IPS-20b (cell line): ENCODE results near the gene LRBA.
A peak's percentile ranks its signal among the peaks of the same experiment; 100 is the strongest.

Experiments used
- H3K27ac ChIP-seq: one replicate; pipeline ENCODE4 v1.5.1; 2013; ENCODE audit warnings: low read length
- H3K27me3 ChIP-seq: 2 replicates; pipeline ENCODE4 v1.6.1; 2013; ENCODE audit warnings: mild to moderate bottlenecking, low read length, inconsistent platforms; ENCODE audit not compliant: insufficient read depth
- H3K36me3 ChIP-seq: 2 replicates; pipeline ENCODE4 v1.6.1; 2013; ENCODE audit warnings: low read depth, mild to moderate bottlenecking, inconsistent platforms, low read length, moderate library complexity; ENCODE audit not compliant: insufficient read depth
- H3K4me1 ChIP-seq: 2 replicates; pipeline ENCODE4 v1.6.1; 2013; ENCODE audit warnings: mild to moderate bottlenecking, control low read depth, inconsistent platforms, low read length, moderate library complexity; ENCODE audit not compliant: insufficient read depth
- H3K4me3 ChIP-seq: 2 replicates; pipeline ENCODE4 v1.5.1; 2013; ENCODE audit warnings: mild to moderate bottlenecking, low read length, inconsistent platforms
- H3K9ac ChIP-seq: 2 replicates; pipeline ENCODE4 v1.6.1; 2013; ENCODE audit warnings: low read depth, mild to moderate bottlenecking, inconsistent platforms, low read length, moderate library complexity
- H3K9me3 ChIP-seq: 2 replicates; pipeline ENCODE4 v1.6.1; 2013; ENCODE audit warnings: mild to moderate bottlenecking, low read depth, low read length, inconsistent platforms; ENCODE audit not compliant: insufficient read depth

LRBA gene

GRCh38 chr4:150366487-150366999 is 648.5 kb downstream of the LRBA start:
- Histone ChIP-seq H3K27ac (no peak overlapping the region), H3K27me3 (peaks cover 30% of the 10 kb centered on the region), H3K4me1 (peaks cover 20% of the 10 kb centered on the region; the same call in 1 of the 2 replicates), H3K36me3 (no peaks in the 10 kb centered on the region), H3K4me3 (peak overlapping the region; percentile 47; the same call in 1 of the 2 replicates), H3K9me3 (no peaks in the 10 kb centered on the region), H3K9ac (no peak overlapping the region)

GRCh38 chr4:150363721-150364688 is 651.1 kb downstream of the LRBA start:
- Histone ChIP-seq H3K27me3 (peaks cover 17% of the 10 kb centered on the region), H3K4me1 (peaks cover 20% of the 10 kb centered on the region; the same call in 1 of the 2 replicates), H3K9me3 (no peaks in the 10 kb centered on the region), H3K36me3 (no peaks in the 10 kb centered on the region), H3K4me3 (no peak overlapping the region), H3K9ac (no peak overlapping the region), H3K27ac (no peak overlapping the region)

DNA sequence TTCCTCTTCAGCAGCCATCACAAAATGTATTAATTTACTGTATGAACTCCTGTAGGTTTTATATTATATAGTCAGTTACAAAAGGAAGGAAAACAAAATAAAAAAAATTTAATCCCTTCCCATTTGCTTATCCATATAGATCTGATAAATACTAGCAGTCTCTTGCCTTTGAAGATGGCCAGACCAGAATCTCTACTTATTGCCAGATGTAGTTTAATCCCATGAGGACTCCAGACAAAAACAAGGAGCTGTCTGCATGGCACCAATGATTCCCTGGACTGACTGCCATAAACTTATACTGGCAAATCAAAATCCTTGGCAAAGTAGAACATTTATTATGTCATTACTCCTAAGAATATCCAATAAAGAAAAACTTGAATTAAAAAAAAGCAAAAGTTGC is 656.4 kb downstream of the LRBA start:
- Histone ChIP-seq H3K4me1 (0 out of 2 replicates have a peak, but pooled peaks cover 1% of the 10 kb centered on the region), H3K9ac (no peak overlapping the region), H3K9me3 (no peaks in the 10 kb centered on the region), H3K27ac (no peak overlapping the region), H3K4me3 (no peak overlapping the region), H3K27me3 (no peaks in the 10 kb centered on the region), H3K36me3 (no peaks in the 10 kb centered on the region)

DNA sequence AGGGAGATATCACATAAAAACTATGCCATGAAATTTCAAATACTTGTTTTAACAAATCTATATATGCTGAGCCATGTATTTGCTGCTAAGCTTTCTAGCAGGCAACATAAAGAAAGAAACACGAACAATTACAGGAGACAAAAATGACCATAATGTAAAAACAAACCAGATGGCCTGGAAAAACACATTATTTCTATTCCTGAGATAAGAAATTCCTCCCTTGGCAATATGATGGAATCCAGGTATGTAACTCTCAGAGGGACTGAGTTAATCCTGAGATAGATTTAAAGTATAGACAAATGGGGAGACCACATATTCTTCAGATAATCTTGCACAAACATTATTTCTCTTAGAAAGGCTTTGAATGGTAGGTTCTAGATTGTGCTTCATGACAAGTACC is 657.3 kb downstream of the LRBA start:
- Histone ChIP-seq H3K36me3 (no peaks in the 10 kb centered on the region), H3K27ac (no peak overlapping the region), H3K9me3 (no peaks in the 10 kb centered on the region)

GRCh38 chr4:150355858-150356455 is 659.1 kb downstream of the LRBA start:
- no peaks in the 10 kb centered on the region for H3K36me3 ChIP-seq
- no peaks in the 10 kb centered on the region for H3K27me3 ChIP-seq
- H3K9ac ChIP-seq, result no peak overlapping the region
- H3K4me3 ChIP-seq, result no peak overlapping the region
- 0 out of 2 replicates have a peak, but pooled peaks cover 4% of the 10 kb centered on the region for H3K4me1 ChIP-seq
- no peaks in the 10 kb centered on the region for H3K9me3 ChIP-seq
- no peak overlapping the region for H3K27ac ChIP-seq

More for the DNA sequence above, 657.3 kb downstream of the LRBA start:
- Histone ChIP-seq H3K4me1 (0 out of 2 replicates have a peak, but pooled peaks cover 4% of the 10 kb centered on the region), H3K9ac (no peak overlapping the region), H3K27me3 (no peaks in the 10 kb centered on the region), H3K4me3 (no peak overlapping the region)

GRCh38 chr4:150355418-150355817 is 659.7 kb downstream of the LRBA start:
- no peak overlapping the region for H3K9ac ChIP-seq
- no peaks in the 10 kb centered on the region for H3K36me3 ChIP-seq
- no peaks in the 10 kb centered on the region for H3K9me3 ChIP-seq
- no peak overlapping the region for H3K4me3 ChIP-seq
- H3K27me3 ChIP-seq, result no peaks in the 10 kb centered on the region
- H3K4me1 ChIP-seq, result 0 out of 2 replicates have a peak, but pooled peaks cover 4% of the 10 kb centered on the region
- no peak overlapping the region for H3K27ac ChIP-seq

- Histone ChIP-seq H3K9me3 (no peaks in the 10 kb centered on the region), H3K27ac (no peak overlapping the region), H3K27me3 (no peaks in the 10 kb centered on the region), H3K4me3 (no peak overlapping the region), H3K36me3 (no peaks in the 10 kb centered on the region), H3K4me1 (0 out of 2 replicates have a peak, but pooled peaks cover 4% of the 10 kb centered on the region), H3K9ac (no peak overlapping the region)
Measured at GRCh38 chr4:150354214-150354796, 660.8 kb downstream of the LRBA start.

DNA sequence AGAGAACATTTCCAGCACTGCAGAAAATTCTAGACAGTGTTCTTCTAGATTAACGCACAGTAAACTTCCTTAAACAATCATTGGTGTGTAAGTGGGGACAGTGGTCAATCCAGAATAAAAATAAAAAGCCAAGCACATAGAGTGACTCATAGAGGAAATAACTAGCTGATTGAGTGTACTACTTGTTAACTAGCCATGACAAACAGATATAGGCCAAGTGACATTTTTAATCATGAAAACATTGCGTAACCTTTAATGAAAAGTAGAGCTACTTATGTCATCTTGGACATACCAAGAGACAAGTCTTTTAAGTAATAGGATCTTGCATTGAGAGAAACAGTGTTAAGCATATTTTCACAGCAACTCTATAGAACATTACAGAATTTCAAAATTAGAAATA is 667.0 kb downstream of the LRBA start:
- Histone ChIP-seq H3K9ac (no peak overlapping the region), H3K36me3 (no peaks in the 10 kb centered on the region), H3K4me3 (no peak overlapping the region), H3K9me3 (no peaks in the 10 kb centered on the region), H3K27me3 (no peaks in the 10 kb centered on the region), H3K27ac (no peak overlapping the region), H3K4me1 (no peaks in the 10 kb centered on the region)

DNA sequence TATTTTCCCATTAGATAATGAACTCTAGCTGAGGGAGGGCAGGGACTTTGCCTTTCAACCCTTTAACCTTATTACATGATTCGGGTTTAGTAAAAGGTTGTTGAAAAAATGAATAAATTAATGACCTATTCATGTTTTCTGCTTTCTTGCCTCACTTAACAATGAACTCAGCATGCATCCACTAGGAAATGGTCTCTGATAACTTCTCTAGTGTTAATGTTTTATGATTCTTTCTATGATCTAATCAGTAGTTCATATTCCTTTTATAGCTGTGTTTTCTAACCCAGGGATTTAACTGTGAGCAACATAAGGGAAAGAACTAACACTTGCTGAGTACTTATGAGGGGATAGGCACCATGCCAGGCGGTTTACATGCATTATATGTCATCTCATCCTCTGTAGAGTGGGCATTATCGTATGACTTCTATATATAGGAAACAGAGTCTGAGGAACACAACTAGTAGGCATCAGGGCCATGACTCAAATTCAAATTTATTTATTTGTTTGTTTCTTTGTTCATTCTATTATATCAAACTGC is 669.8 kb downstream of the LRBA start:
- Histone ChIP-seq H3K27ac (no peak overlapping the region), H3K4me3 (no peak overlapping the region), H3K9ac (no peak overlapping the region), H3K9me3 (no peaks in the 10 kb centered on the region), H3K36me3 (no peaks in the 10 kb centered on the region), H3K27me3 (no peaks in the 10 kb centered on the region), H3K4me1 (no peaks in the 10 kb centered on the region)

DNA sequence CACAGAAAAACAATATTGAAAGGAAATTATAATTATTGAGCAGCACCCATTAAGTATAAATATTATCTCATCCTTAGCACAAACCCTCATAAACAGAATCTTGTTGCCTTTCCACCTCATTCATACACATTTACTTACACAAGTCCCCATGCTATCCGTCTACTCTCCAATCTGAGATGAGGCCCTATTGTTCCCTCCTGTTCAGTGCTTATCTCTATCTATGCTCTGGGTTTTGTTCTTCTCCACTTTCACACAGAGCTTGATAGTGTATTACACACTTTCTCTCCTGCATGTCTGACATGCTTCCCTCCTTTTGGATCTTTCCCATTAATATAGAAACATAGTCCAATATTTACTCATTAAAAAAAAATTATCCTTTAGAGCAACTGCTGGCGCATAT is 671.3 kb downstream of the LRBA start:
- Histone ChIP-seq H3K4me3 (no peak overlapping the region), H3K27me3 (no peaks in the 10 kb centered on the region), H3K4me1 (no peaks in the 10 kb centered on the region), H3K9me3 (no peaks in the 10 kb centered on the region), H3K9ac (no peak overlapping the region), H3K36me3 (no peaks in the 10 kb centered on the region), H3K27ac (no peak overlapping the region)

- no peaks in the 10 kb centered on the region for H3K27me3 ChIP-seq
Measured at GRCh38 chr4:150342945-150343344, 672.1 kb downstream of the LRBA start.

More at GRCh38 chr4:150342945-150343344, 672.1 kb downstream of the LRBA start:
- Histone ChIP-seq H3K4me3 (no peak overlapping the region), H3K27ac (no peak overlapping the region), H3K4me1 (peaks cover 2% of the 10 kb centered on the region; the same call in 1 of the 2 replicates), H3K36me3 (no peaks in the 10 kb centered on the region), H3K9me3 (no peaks in the 10 kb centered on the region), H3K9ac (no peak overlapping the region)
